Neuronal stem cell (in vitro differentiated cells): ENCODE measurements around the gene BRMS1. TPM values are rescaled to one million over a fixed set of nuclear protein-coding genes. Genes with fewer than 3 reads are reported as not detected.

Experiments
- small RNA-seq: library from polyadenylated mRNA; stranded (forward); fragments of <200 nt; extraction: miRNeasy Mini kit (QIAGEN cat#:217004); gene quantifications from one replicate; pipeline ENCODE3, GENCODE V24; 2013; ENCODE audit not compliant: insufficient read depth

Gene BRMS1

Small RNA genes within 50 kb of the gene (small RNA-seq; reads per million reads assigned to genes)
- not detected for gene RF00017
- not detected for gene RNU1-84P
